NB4 (cell line): ENCODE measurements around the gene KLC1.

Experiments
- DNase-seq: peaks from one replicate; pipeline ENCODE4 v3.0.0; 2010; ENCODE audit warnings: low read depth
- H3K4me3 ChIP-seq: one replicate; pipeline ENCODE4 v1.5.1; 2011; ENCODE audit warnings: mild to moderate bottlenecking, low read depth, low read length, moderate library complexity
- CTCF ChIP-seq: IDR thresholded peaks from one replicate; pipeline ENCODE4 v1.5.1; 2012; ENCODE audit warnings: low read depth, low read length
- MAX ChIP-seq: IDR thresholded peaks from 2 replicates; pipeline ENCODE4 v1.6.1; 2011; ENCODE audit warnings: low read depth, low read length
- MYC ChIP-seq: IDR thresholded peaks from 2 replicates; pipeline ENCODE4 v1.6.1; 2011; ENCODE audit warnings: low read depth, low read length
- POLR2A ChIP-seq: IDR thresholded peaks from 2 replicates; pipeline ENCODE4 v1.6.1; 2011; ENCODE audit warnings: mild to moderate bottlenecking; ENCODE audit not compliant: insufficient read length; ENCODE audit errors: extremely low read depth

The KLC1 gene

GRCh38 chr14:103730490-103731035 is 101.6 kb downstream of the KLC1 start:
- DNase-seq = no peak
- H3K4me3 ChIP-seq = no peak overlapping the region
- no peak for TF ChIP-seq POLR2A
- no peak for TF ChIP-seq MYC
- TF ChIP-seq CTCF = no peak
- TF ChIP-seq MAX = no peak

GRCh38 chr14:103731481-103731880 is 102.5 kb downstream of the KLC1 start:
- no peak overlapping the region for H3K4me3 ChIP-seq
- no peak for DNase-seq
- TF ChIP-seq CTCF = no peak

GRCh38 chr14:103731916-103732867 is 103.2 kb downstream of the KLC1 start:
- H3K4me3 ChIP-seq = no peak overlapping the region
- DNase-seq = no peak
- TF ChIP-seq CTCF (no peak), MYC (no peak), MAX (no peak), POLR2A (no peak)

- no peak for DNase-seq
- H3K4me3 ChIP-seq = no peak overlapping the region
- no peak for TF ChIP-seq POLR2A
- no peak for TF ChIP-seq CTCF
Observed at GRCh38 chr14:103732868-103733620, 104.0 kb downstream of the KLC1 start.

GRCh38 chr14:103733651-103734050 is 104.6 kb downstream of the KLC1 start:
- TF ChIP-seq CTCF (no peak), POLR2A (no peak), MAX (no peak), MYC (no peak)
- no peak overlapping the region for H3K4me3 ChIP-seq
- DNase-seq = no peak
